GM21825 (cell line): ENCODE measurements around the gene OR4N2.
"Not testable (repeated sequence)": the region's sequence is repeated elsewhere in the genome, so short reads cannot be mapped to it uniquely, and the experiment has no call there.

ENCODE experiments used
- ATAC-seq: cut with Tn5 transposase; IDR thresholded peaks from one replicate; pipeline ENCODE4 v1.9.1; 2021; ENCODE audit warnings: mild to moderate bottlenecking, moderate library complexity; ENCODE audit not compliant: unreplicated experiment

OR4N2 gene

GRCh38 chr14:19834203-19834848, 30.8 kb downstream of the OR4N2 start:
- ATAC-seq = not testable (repeated sequence)

- ATAC-seq = no peak
Observed at GRCh38 chr14:19838433-19838832, 34.9 kb downstream of the OR4N2 start.

GRCh38 chr14:19851365-19851764, 47.8 kb downstream of the OR4N2 start:
- ATAC-seq = no peak

GRCh38 chr14:19866061-19866669, 62.6 kb downstream of the OR4N2 start:
- not testable (repeated sequence) for ATAC-seq

- ATAC-seq = no peak
Observed at GRCh38 chr14:19873178-19873577, 69.6 kb downstream of the OR4N2 start.

- ATAC-seq = no peak
Observed at GRCh38 chr14:19874842-19875241, 71.3 kb downstream of the OR4N2 start, which contains the start of gene OR4K2. Gene OR4K2, plus strand, starts transcription at chr14:19875142. Its CDS starts 1,126 bp downstream, at chr14:19876268.

- no peak for ATAC-seq
Observed at GRCh38 chr14:19878029-19878642, 74.6 kb downstream of the OR4N2 start.
